PFSK-1 (cell line): ENCODE measurements around the gene WLS.

Experiments
- FOXP2 ChIP-seq: optimal IDR thresholded peaks from 2 replicates; pipeline ENCODE3; 2011; ENCODE audit warnings: borderline replicate concordance, control low read depth, inconsistent platforms; ENCODE audit not compliant: insufficient read depth; ENCODE audit errors: extremely low read length, extremely low read depth
- POLR2AphosphoS5 ChIP-seq: IDR thresholded peaks from 2 replicates; pipeline ENCODE4 v1.6.1; 2012; ENCODE audit warnings: low read depth, mild to moderate bottlenecking, control low read depth, low read length, moderate library complexity
- SIN3A ChIP-seq: IDR thresholded peaks from 2 replicates; pipeline ENCODE4 v1.6.1; 2012; ENCODE audit warnings: mild to moderate bottlenecking, low read length, moderate library complexity, borderline replicate concordance; ENCODE audit not compliant: insufficient read depth
- TAF1 ChIP-seq: IDR thresholded peaks from 2 replicates; pipeline ENCODE4 v1.6.1; 2012; ENCODE audit warnings: low read length, control low read depth, borderline replicate concordance; ENCODE audit not compliant: insufficient read depth
- TF ChIP-seq, protein P1 (sequence below), 2 experiments: IDR thresholded peaks; 2 replicates each; pipeline versions ENCODE4 v1.6.1 to v1.8.0; 2011 to 2012; ENCODE audit warnings: low read depth in 2 of 2, low read length in 2 of 2, control low read depth in 1 of 2, inconsistent platforms in 1 of 2, mild to moderate bottlenecking in 1 of 2, moderate library complexity in 1 of 2; ENCODE audit not compliant: insufficient read depth in 1 of 2

WLS gene

DNA sequence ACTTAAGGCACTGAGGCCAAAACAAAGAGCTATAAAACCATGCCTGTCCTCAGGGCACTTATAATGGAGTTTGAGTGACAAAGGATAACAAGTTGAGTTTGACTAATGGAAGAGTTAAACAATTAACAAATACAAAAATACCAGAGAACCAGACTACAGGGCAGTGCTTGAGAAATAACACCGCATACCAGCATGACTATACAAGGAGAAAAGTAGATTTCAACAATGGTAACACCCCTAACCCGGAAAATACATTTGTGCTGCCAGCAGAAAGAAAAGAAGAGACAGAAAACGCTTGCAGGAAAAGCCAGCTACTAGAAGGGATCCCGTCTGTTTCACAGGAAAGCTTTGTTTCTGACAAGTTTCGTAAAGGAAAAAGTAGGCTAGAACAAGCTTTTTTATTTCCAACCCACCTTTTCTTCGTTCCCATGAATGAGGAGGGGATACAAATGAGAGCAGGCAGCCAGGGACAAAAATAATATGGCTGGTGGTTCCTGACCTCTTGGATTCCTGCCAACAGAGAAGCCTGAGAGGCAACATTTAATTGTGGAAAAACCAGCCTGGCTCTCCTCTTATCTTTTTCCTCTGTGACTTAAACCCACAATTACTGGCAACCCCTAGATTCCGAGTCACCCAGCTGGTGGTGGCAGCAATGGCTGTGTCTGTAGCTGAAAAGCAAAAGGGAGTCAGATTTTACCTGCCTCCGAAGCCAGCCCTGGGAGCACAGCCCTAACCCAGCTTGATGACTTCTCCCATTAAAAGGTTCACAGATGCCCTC is 56.5 kb downstream of the WLS start:
- no peak for TF ChIP-seq FOXP2
- TF ChIP-seq POLR2AphosphoS5: no peak
- TF ChIP-seq TAF1: no peak
- TF ChIP-seq, protein P1, sequence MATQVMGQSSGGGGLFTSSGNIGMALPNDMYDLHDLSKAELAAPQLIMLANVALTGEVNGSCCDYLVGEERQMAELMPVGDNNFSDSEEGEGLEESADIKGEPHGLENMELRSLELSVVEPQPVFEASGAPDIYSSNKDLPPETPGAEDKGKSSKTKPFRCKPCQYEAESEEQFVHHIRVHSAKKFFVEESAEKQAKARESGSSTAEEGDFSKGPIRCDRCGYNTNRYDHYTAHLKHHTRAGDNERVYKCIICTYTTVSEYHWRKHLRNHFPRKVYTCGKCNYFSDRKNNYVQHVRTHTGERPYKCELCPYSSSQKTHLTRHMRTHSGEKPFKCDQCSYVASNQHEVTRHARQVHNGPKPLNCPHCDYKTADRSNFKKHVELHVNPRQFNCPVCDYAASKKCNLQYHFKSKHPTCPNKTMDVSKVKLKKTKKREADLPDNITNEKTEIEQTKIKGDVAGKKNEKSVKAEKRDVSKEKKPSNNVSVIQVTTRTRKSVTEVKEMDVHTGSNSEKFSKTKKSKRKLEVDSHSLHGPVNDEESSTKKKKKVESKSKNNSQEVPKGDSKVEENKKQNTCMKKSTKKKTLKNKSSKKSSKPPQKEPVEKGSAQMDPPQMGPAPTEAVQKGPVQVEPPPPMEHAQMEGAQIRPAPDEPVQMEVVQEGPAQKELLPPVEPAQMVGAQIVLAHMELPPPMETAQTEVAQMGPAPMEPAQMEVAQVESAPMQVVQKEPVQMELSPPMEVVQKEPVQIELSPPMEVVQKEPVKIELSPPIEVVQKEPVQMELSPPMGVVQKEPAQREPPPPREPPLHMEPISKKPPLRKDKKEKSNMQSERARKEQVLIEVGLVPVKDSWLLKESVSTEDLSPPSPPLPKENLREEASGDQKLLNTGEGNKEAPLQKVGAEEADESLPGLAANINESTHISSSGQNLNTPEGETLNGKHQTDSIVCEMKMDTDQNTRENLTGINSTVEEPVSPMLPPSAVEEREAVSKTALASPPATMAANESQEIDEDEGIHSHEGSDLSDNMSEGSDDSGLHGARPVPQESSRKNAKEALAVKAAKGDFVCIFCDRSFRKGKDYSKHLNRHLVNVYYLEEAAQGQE (IDR thresholded peaks at IDR 0.05; ENCODE audit: insufficient read depth in 1 of 2, low read depth in 2 of 2, low read length in 2 of 2): no peak
- no peak for TF ChIP-seq SIN3A

DNA sequence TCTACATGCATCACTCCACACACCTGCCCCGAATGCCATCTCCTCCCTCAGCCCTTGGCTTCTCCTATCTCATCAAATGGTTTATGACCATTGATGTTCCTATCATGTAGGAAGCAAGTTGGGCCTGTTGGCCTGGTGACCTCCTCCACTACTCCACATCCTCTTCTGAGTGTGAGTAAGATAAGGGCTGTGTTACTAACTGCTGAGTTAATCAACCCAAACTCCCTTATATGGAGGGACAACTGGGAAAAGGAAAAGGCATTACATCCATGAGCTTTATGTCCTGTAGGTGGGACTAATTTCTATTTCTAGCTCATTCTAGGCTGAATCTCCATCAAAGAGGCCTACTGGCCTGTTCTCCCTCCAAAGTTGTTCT is 57.6 kb downstream of the WLS start:
- TF ChIP-seq TAF1 (no peak), SIN3A (no peak), POLR2AphosphoS5 (no peak), FOXP2 (no peak)
- TF ChIP-seq, protein P1 (IDR thresholded peaks at IDR 0.05; ENCODE audit: insufficient read depth in 1 of 2, low read depth in 2 of 2, low read length in 2 of 2): no peak

DNA sequence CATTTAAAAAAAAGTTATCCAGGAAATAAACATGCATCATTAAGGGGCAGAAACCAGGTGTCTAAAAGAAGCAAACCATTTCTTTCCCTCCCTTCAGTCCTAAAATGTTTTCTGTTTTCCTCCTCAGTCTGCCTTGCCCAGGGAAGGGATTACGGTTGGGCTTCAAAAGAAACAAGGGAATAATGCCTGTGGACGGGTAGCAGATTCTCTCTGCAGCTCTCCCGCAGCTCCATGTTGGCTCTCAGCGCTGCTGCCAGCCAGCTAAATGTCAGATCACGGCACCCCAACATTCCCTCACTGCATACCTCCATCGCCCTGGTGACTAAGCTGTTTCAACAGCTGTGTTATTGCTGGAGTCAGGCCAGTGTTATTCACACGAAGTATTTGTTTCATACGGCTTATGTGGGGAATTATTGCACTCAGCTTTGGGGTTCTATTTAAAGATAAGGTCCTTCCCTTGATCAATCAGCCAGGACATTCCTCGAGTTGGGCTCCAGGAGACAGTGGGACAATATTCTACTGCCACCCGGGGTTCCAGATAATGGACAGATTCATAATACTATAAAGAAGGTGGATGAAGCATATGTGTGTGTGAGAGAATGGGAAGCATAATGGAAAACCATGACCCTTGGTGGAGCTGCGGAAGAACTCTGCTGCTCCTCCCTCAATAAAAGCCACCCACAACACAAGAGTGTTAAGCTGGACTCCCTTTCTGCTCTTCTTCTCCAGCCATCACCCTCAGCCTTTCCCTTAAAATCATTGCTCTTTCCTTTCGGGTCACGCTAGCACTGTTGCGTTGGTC is 58.2 kb downstream of the WLS start:
- TF ChIP-seq TAF1: no peak
- TF ChIP-seq SIN3A: peak; percentile 83; the same call in 1 of the 2 replicates

DNA sequence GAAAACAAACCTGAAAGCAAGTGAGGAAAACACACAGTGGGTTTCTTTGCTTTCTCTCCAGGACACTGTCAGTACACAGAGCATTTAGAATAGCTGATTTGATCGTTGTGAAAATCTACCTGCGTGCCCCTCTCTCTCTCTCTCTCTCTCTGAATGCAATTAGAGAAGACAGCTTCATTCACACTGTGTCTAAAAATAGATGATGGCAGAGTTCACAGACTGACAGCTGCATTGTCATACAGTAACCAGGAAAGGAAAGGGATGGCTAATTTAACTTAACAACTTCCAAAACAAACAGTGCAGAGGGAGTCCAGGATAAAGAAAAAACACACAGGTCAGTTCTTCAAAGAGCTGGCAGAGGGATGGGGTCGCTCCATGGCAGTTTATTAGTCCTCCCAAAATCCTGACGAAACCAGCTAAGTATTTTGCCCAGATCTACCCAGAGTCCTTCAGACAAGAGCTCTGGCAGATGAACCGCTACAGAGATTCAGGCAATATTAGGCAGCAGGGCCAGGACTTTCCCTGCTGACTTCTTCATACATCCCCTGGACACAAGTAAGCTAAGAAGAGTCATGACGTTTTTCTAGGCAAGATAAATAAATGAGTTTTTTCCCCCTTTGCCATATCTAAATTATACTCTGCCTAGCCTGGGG is 58.9 kb downstream of the WLS start:
- TF ChIP-seq, protein P1 (IDR thresholded peaks at IDR 0.05; ENCODE audit: insufficient read depth in 1 of 2, low read depth in 2 of 2, low read length in 2 of 2): peak in 1 of 2 experiments; percentile 27; a peak in 1 of 4 replicates
- no peak for TF ChIP-seq TAF1

DNA sequence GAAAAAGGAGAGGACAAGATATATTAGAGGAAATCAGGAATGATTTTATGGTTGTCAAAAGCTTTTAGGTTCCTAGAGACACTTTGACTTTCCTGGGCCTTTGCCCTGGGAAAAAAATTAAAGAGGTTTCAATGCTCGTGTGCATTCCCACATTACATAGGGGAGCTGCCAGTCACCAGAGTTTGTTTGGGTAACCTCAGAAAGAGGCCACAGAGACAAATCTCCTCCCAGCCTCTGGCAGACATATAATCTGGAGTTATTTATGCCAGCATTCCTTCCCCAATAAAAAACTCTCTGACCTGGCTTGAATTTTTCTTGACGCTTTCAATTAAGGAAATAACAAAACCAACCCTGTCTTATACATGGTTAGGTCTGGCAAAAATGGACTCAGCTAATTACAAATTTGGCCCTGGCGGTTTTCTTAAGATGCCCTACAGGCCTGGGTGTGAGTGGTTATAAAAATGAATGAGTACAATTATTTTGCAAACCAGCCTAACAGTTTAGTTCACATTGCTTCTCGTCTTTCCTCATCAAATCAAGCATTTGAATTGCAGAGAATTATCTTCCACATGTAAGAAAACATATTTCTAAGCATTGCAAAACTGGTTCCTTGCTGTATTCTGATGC is 63.7 kb downstream of the WLS start:
- no peak for TF ChIP-seq SIN3A
- TF ChIP-seq, protein P1 (IDR thresholded peaks at IDR 0.05; ENCODE audit: insufficient read depth in 1 of 2, low read depth in 2 of 2, low read length in 2 of 2): no peak
- no peak for TF ChIP-seq FOXP2
- TF ChIP-seq TAF1: no peak
- no peak for TF ChIP-seq POLR2AphosphoS5
